HEK293T (cell line): ENCODE data around the gene CDH13.

Experiments
- CTCF ChIA-PET: fragments of 350-600 bp; formaldehyde crosslinking; extraction: SDS; loops from one replicate; lab custom pipeline; 2021; ENCODE audit warnings: antibody characterized with exemption, inconsistent platforms; lab: Yijun Ruan, JAX
- POLR2A ChIA-PET: fragments of 350-600 bp; formaldehyde crosslinking; extraction: SDS; loops from one replicate; lab custom pipeline; 2020; ENCODE audit warnings: antibody characterized with exemption, inconsistent platforms; lab: Yijun Ruan, JAX
- DNase-seq: peaks from one replicate; pipeline ENCODE4 v3.0.0; 2012; ENCODE audit warnings: mixed read lengths; ENCODE audit errors: extremely low spot score
- ARNT ChIP-seq: fragments of 450-650 bp; IDR thresholded peaks from 2 replicates; pipeline ENCODE4 v1.6.1; 2017; ENCODE audit warnings: mild to moderate bottlenecking
- BHLHE40 ChIP-seq: fragments of 450-650 bp; IDR thresholded peaks from 2 replicates; pipeline ENCODE4 v1.6.1; 2016; ENCODE audit warnings: mild to moderate bottlenecking, moderate library complexity, borderline replicate concordance
- CTBP1 ChIP-seq: fragments of 450-650 bp; IDR thresholded peaks from 2 replicates; pipeline ENCODE4 v1.6.1; 2016; ENCODE audit warnings: borderline replicate concordance
- ELF4 ChIP-seq: fragments of 450-650 bp; IDR thresholded peaks from 2 replicates; pipeline ENCODE4 v1.6.1; 2017; ENCODE audit warnings: antibody characterized with exemption
- FOXA1 ChIP-seq: fragments of 450-650 bp; IDR thresholded peaks from 2 replicates; pipeline ENCODE4 v1.6.1; 2016; ENCODE audit warnings: mild to moderate bottlenecking
- FOXK2 ChIP-seq: fragments of 450-650 bp; IDR thresholded peaks from 2 replicates; pipeline ENCODE4 v1.6.1; 2016; ENCODE audit warnings: mild to moderate bottlenecking
- FOXM1 ChIP-seq: fragments of 450-650 bp; IDR thresholded peaks from 2 replicates; pipeline ENCODE4 v1.6.1; 2017; ENCODE audit warnings: mild to moderate bottlenecking, borderline replicate concordance
- HDGF ChIP-seq: fragments of 450-650 bp; IDR thresholded peaks from 2 replicates; pipeline ENCODE4 v1.6.1; 2017; ENCODE audit warnings: antibody characterized with exemption, borderline replicate concordance
- L3MBTL2 ChIP-seq: fragments of 450-650 bp; conservative IDR thresholded peaks from 2 replicates; pipeline ENCODE4 v1.6.1; 2016; ENCODE audit warnings: mild to moderate bottlenecking
- LEF1 ChIP-seq: fragments of 450-650 bp; IDR thresholded peaks from 2 replicates; pipeline ENCODE4 v1.6.1; 2017; ENCODE audit warnings: mild to moderate bottlenecking, borderline replicate concordance
- NFRKB ChIP-seq: fragments of 450-650 bp; IDR thresholded peaks from 2 replicates; pipeline ENCODE4 v1.6.1; 2016; ENCODE audit warnings: mild to moderate bottlenecking, moderate library complexity
- SP1 ChIP-seq: fragments of 450-650 bp; IDR thresholded peaks from 2 replicates; pipeline ENCODE4 v1.6.1; 2017
- SUZ12 ChIP-seq: fragments of 450-650 bp; IDR thresholded peaks from 2 replicates; pipeline ENCODE4 v1.6.1; 2016; ENCODE audit warnings: mild to moderate bottlenecking
- TARDBP ChIP-seq: fragments of 450-650 bp; IDR thresholded peaks from 2 replicates; pipeline ENCODE4 v1.6.1; 2016
- ZNF384 ChIP-seq: fragments of 450-650 bp; IDR thresholded peaks from 2 replicates; pipeline ENCODE4 v1.6.1; 2016
- TF ChIP-seq, protein P1 (sequence below): fragments of 450-650 bp; IDR thresholded peaks from 2 replicates; pipeline ENCODE4 v1.6.1; 2016

The CDH13 gene

DNA sequence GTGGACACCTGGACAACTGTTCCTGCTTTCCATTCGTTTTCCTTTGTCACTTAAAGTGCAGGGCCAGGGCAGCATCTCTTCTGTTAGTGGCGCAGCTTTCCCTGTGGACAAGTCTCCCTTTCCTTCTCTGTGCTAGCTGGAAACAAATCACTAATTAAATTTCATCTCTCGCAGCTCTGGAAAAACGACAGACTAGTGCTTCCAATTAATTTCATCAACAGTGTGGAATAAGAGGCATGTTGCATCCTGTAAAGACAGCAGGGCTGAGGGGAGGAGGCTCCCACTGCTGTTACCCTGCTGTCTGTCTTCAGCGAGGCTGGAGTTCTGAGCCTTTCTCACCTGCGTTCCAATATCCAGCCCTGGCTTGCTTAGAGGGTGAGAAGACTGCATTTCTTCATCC lies 828.9 kb downstream of the CDH13 start:
- TF ChIP-seq L3MBTL2, result no peak
- TF ChIP-seq, protein P1, sequence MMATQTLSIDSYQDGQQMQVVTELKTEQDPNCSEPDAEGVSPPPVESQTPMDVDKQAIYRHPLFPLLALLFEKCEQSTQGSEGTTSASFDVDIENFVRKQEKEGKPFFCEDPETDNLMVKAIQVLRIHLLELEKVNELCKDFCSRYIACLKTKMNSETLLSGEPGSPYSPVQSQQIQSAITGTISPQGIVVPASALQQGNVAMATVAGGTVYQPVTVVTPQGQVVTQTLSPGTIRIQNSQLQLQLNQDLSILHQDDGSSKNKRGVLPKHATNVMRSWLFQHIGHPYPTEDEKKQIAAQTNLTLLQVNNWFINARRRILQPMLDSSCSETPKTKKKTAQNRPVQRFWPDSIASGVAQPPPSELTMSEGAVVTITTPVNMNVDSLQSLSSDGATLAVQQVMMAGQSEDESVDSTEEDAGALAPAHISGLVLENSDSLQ, result no peak
- TF ChIP-seq HDGF, result no peak
- TF ChIP-seq LEF1, result no peak
- no peak for TF ChIP-seq ARNT
- TF ChIP-seq SUZ12, result no peak
- TF ChIP-seq FOXA1, result no peak
- TF ChIP-seq ZNF384, result no peak
- ChIA-PET POLR2A (no interaction called here), CTCF (no interaction called here)
- no peak for DNase-seq

DNA sequence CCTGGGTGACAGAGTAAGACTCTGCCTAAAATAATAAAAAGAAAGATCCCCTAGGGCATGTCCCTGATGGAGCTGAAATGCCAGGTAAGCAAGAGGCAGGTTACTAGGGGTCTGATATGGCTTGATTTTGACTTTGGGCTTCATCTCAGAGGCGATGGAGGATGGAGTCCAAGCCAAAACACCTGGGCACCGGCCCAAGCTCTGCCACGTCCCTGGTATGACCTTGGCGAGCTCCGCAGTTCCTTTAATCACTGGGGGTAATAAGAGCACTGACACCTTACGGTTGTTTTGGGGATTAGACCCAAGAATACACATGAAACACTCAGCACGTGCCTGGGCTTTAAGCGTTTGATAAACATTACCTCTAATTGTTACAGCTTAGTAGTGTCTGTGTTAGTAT lies 830.2 kb downstream of the CDH13 start:
- CTCF ChIA-PET, result no interaction called here
- DNase-seq, result no peak
- TF ChIP-seq NFRKB, result no peak
- no peak for TF ChIP-seq FOXK2
- no peak for TF ChIP-seq FOXA1
- no peak for TF ChIP-seq BHLHE40
- TF ChIP-seq FOXM1, result no peak
- TF ChIP-seq ZNF384, result no peak
- TF ChIP-seq L3MBTL2, result no peak
- TF ChIP-seq SUZ12, result no peak
- no peak for TF ChIP-seq HDGF
- TF ChIP-seq ARNT, result no peak
- TF ChIP-seq TARDBP, result no peak
- TF ChIP-seq SP1, result no peak
- TF ChIP-seq ELF4, result no peak
- TF ChIP-seq LEF1, result no peak
- POLR2A ChIA-PET, result no interaction called here

DNA sequence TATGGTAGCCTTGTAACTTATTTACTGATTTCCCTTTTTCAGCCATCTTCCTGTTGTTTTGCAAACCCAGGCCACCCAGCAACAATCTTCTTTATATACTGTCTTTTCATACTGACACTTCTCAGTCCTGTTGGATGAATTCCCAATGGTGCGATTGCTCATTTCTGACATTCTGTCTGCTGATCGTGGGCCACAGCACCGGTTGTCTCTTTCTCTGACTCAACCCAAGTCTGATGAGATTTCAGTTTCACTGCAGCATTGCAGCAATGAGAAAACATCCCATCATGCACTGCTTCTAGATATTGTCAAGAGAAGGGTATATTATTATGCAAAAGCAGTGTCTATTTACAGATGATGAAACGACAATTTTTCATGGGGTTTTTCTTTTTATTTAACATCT lies 831.8 kb downstream of the CDH13 start:
- DNase-seq, result no peak
- POLR2A ChIA-PET, result no interaction called here
- TF ChIP-seq HDGF (no peak), FOXK2 (no peak), ZNF384 (no peak), SP1 (no peak), NFRKB (no peak)

DNA sequence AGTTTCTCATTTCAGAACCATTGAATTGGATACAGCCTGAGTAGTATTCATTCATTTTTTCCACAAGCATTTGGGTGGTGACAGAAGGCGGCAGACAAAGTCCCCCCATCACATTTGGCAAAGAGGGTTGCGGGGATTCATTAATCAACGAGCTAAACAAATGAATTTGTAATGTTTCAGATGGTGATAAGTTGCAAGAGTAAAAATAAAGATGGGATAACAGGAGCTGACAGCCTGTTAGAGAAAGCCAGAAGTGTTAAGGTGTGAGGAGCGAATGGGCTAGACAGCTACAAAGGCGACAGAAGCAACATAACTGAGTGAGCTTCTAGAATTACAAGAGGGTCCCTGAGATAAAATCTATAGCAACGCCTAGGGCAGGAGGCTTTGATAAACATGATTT lies 838.2 kb downstream of the CDH13 start:
- no peak for TF ChIP-seq LEF1
- ChIA-PET POLR2A (no interaction called here), CTCF (no interaction called here)
- DNase-seq, result no peak

More for the DNA sequence above, 831.8 kb downstream of the CDH13 start:
- CTCF ChIA-PET, result no interaction called here

DNA sequence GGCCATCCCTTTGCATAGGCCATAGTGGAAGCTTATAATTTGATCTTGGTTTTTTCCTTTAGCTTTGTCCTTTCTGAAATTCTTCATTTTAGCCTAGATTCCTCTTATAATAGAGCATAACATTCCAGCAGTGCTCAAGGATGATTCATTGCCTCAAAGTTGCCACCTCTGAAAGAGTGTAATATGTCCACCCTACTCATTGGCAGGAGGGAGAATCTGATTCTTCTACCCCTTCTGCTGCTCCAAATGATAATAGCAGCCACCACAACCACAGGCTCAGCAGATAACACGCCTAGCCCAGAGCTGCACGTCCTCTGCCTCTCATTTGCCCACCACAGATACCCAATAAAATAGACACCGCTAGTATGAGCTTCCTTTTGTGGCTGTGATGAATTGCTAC lies 843.6 kb downstream of the CDH13 start:
- CTCF ChIA-PET, result no interaction called here
- DNase-seq, result no peak
- TF ChIP-seq CTBP1 (no peak), ARNT (no peak), ZNF384 (no peak), ELF4 (no peak), NFRKB (no peak), LEF1 (no peak), HDGF (no peak), TARDBP (no peak), FOXK2 (no peak)
- POLR2A ChIA-PET, result no interaction called here

DNA sequence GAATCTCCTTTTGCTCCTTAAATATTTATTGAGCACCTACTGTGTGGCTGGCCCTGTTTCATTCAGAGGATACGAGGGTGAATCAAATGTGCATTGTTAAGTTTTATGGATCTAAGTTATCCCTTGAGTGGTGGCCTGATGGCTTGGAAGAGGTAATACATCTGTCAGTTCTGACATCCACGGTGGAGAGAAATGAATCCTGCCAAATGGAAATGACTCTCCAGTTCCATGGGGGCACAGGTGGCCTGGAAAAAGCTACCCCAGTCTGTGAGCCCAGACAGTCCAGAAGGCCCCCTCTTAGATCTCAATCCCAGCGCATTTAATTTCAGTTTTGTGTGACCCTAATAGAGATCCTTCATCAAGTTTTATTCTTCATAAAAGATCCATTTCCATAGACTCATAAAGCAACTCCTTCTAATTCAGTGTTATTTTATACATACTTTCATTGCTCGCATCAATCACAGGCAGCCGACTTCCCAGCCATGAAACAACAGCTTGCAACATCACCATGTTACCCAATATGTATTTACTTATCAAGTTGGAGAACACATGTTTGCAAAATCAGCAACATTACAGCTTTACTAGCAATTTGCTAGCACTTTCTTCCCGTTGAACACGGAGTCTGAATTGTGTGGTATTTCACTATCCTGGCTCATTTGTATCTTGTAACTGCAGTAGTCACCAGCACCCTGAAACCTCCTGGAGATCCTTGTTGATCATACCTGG lies 846.2 kb downstream of the CDH13 start:
- DNase-seq, result no peak
- TF ChIP-seq FOXA1 (no peak), HDGF (no peak), CTBP1 (no peak), ZNF384 (no peak), ARNT (no peak), L3MBTL2 (no peak), ELF4 (no peak), SUZ12 (no peak), LEF1 (no peak), BHLHE40 (no peak), NFRKB (no peak), SP1 (no peak)
- TF ChIP-seq, protein P1, result no peak
- CTCF ChIA-PET, result no interaction called here
- POLR2A ChIA-PET, result no interaction called here

DNA sequence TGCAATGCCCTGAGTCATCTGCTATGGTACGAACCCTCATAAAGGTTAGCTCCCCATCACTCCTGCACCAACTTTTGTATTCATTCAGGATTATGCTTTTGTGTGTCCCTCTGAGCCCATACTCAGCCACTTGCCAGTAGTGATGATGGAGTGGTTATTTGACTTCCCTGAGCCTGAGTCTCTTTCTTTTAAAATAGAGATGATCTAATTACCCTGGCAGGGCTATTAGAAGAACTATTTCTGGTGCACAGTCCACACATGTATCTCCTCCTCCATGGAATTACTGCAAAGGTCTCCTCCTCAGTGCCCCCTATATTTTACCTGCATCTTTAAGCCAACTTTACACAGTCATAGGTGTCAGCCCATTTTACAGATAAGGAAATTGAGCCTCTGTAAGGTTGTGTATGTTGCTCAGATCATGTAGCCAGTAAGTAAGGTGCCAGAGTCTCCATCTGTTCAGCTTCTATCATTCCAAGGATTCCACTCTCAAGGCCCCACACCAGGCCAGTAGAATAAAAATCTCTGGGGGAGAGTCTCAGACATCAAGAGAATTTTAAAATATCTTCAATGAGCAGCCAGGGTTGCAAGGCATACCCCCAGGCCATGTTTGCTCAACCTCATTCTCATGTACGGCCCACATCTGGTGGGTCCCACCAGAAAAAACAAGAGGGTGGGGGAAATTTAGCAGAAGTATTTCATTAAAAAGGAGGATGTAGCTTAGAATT lies 847.3 kb downstream of the CDH13 start:
- TF ChIP-seq, protein P1, result no peak
- TF ChIP-seq FOXA1 (no peak), L3MBTL2 (no peak)
- DNase-seq, result no peak
- POLR2A ChIA-PET, result no interaction called here
- CTCF ChIA-PET, result no interaction called here
